Vagina (tissue), 2 donors: ENCODE measurements around the gene ZFAND2B.

Experiments
- CTCF ChIP-seq, 3 experiments: fragments of 450-650 bp in 2 of 3; fragments of 200-600 bp in 1 of 3; sonication (generic) in 1 of 3; IDR thresholded peaks; one replicate each; pipeline ENCODE4 v1.5.1; 2017 to 2019; ENCODE audit warnings: antibody characterized with exemption in 3 of 3, mild to moderate bottlenecking in 2 of 3, moderate library complexity in 2 of 3
- POLR2A ChIP-seq, 2 donors: fragments of 450-650 bp; IDR thresholded peaks; one replicate each; pipeline ENCODE4 v1.6.1; 2017; ENCODE audit warnings: antibody characterized with exemption in 2 of 2, mild to moderate bottlenecking in 2 of 2, moderate library complexity in 2 of 2

GRCh38 chr2:219184121-219184520, 22.5 kb upstream of the ZFAND2B start:
- TF ChIP-seq CTCF (IDR thresholded peaks at IDR 0.05) (no peak), POLR2A (IDR thresholded peaks at IDR 0.05) (no peak)
